Measurements from ENCODE around the gene HTRA1. TPM values are rescaled to one million over a fixed set of nuclear protein-coding genes. Genes with fewer than 3 reads are reported as not detected.

HTRA1 gene
- total and polyA plus RNA-seq, 9 of the 15 experiments (the other 6 are each of a cell fraction or from before 2014, with no cell fraction given) = 0.06 to 0.16 (median 0.13) TPM; not detected in 5

- TF ChIP-seq ZMIZ1 (IDR thresholded peaks at IDR 0.05; ENCODE audit: low read depth in 2 of 2, low read length in 2 of 2) (no peak), KAT8 (IDR thresholded peaks at IDR 0.05; ENCODE audit: low read depth) (no peak), ZNF512 (tag; IDR thresholded peaks at IDR 0.05) (no peak), GTF2A2 (tag; IDR thresholded peaks at IDR 0.05) (no peak)
These were observed 48.0 kb upstream of the HTRA1 start (continued) for GRCh38 chr10:122413327-122413726.

GRCh38 chr10:122417667-122418066 is 43.7 kb upstream of the HTRA1 start:
- Histone ChIP-seq H3K4me3 (no peak overlapping the region), H3K36me3 (ENCODE audit: control insufficient read depth, insufficient read depth, low read length) (no peaks in the 10 kb centered on the region), H3K27me3 (ENCODE audit: control insufficient read depth in 2 of 2, insufficient read depth in 2 of 2, low read length in 2 of 2) (no peaks in the 10 kb centered on the region), H3K4me2 (ENCODE audit: insufficient read depth, low read length) (no peak overlapping the region), H3K27ac (ENCODE audit: extremely low read depth, low read depth, low read length) (no peak overlapping the region), H3K9ac (ENCODE audit: insufficient read depth in 1 of 2, low read depth in 2 of 2, low read length in 2 of 2) (no peak overlapping the region), H3K9me3 (replicated peaks; ENCODE audit: control insufficient read depth, insufficient read depth, low read depth, low read length) (no peaks in the 10 kb centered on the region), H2AFZ (ENCODE audit: low read depth, low read length) (no peak overlapping the region), H3K4me1 (replicated peaks in 1 of 2; ENCODE audit: control insufficient read depth in 2 of 2, insufficient read depth in 2 of 2, low read length in 2 of 2) (no peaks in the 10 kb centered on the region), H3K9me1 (ENCODE audit: control insufficient read depth, insufficient read depth, low read length) (no peaks in the 10 kb centered on the region), H4K20me1 (replicated peaks; ENCODE audit: control insufficient read depth, insufficient read depth, low read length) (no peaks in the 10 kb centered on the region), H3K79me2 (ENCODE audit: control insufficient read depth, insufficient read depth, low read length) (no peaks in the 10 kb centered on the region)
- no TSS peak for BruUV-seq (replicated peaks)
- ChIA-PET POLR2A (no interaction called here), CTCF (ENCODE audit: low intra/inter-chr PET ratio) (no interaction called here)
- in situ Hi-C loops (cut with MboI) (no loop called here), intact Hi-C loops (cut with micrococcal nuclease) (no loop called here)
- 0% methylated on average over 2 of the region's 2 CpGs for WGBS (ENCODE audit: insufficient coverage, low coverage, missing lambda C conversion rate)
- TF ChIP-seq PHB2 (IDR thresholded peaks at IDR 0.05; ENCODE audit: low read depth) (no peak), FOXJ3 (CRISPR knock-in tag; IDR thresholded peaks at IDR 0.05) (no peak), TFAM (CRISPR knock-in tag; conservative IDR thresholded peaks at IDR 0.05) (no peak), ZC3H8 (IDR thresholded peaks at IDR 0.05) (no peak), POLR2G (IDR thresholded peaks at IDR 0.05; ENCODE audit: low read depth, low read length) (no peak)
- DNase-seq (ENCODE audit: extremely low read depth in 1 of 4, low spot score in 3 of 4) = no peak
- FAIRE-seq = no peak
- ATAC-seq = no peak

Data from K562 (cell line).